ENCODE results near the gene MPC1. TPM values are rescaled to one million over a fixed set of nuclear protein-coding genes. Genes with fewer than 3 reads are reported as not detected.
"Not testable (repeated sequence)": the region's sequence is repeated elsewhere in the genome, so short reads cannot be mapped to it uniquely, and the experiment has no call there.

Gene MPC1
- total RNA-seq, 1 donor from 2014 or later: 29.1 TPM

- no peaks in the 10 kb centered on the region for H3K36me3 Mint-ChIP-seq (ENCODE audit: unreplicated experiment)
- TF ChIP-seq CTCF (IDR thresholded peaks at IDR 0.05): no peak
- no peaks in the 10 kb centered on the region for H3K9me3 Mint-ChIP-seq (ENCODE audit: unreplicated experiment)
- DNase-seq (ENCODE audit: extremely low spot score, unreplicated experiment): no peak
- H3K27me3 Mint-ChIP-seq (ENCODE audit: unreplicated experiment): peaks cover 8% of the 10 kb centered on the region
- H3K4me1 Mint-ChIP-seq (ENCODE audit: unreplicated experiment): peaks cover 15% of the 10 kb centered on the region
- no peak overlapping the region for H3K4me3 Mint-ChIP-seq (ENCODE audit: unreplicated experiment)
- no peak overlapping the region for H3K27ac Mint-ChIP-seq (ENCODE audit: unreplicated experiment)
Measured at GRCh38 chr6:166386111-166386510, 3.4 kb upstream of the MPC1 start.

GRCh38 chr6:166383802-166384363 is 1.1 kb upstream of the MPC1 start:
- Mint-ChIP-seq H3K27ac (ENCODE audit: unreplicated experiment) (peak overlapping the region; percentile 89), H3K4me1 (ENCODE audit: unreplicated experiment) (peaks cover 16% of the 10 kb centered on the region), H3K4me3 (ENCODE audit: unreplicated experiment) (peak overlapping the region; percentile 81)
- H3K27me3 Mint-ChIP-seq (ENCODE audit: unreplicated experiment); DNase-seq (ENCODE audit: extremely low spot score, unreplicated experiment); H3K36me3 Mint-ChIP-seq (ENCODE audit: unreplicated experiment); H3K9me3 Mint-ChIP-seq (ENCODE audit: unreplicated experiment): not testable (repeated sequence)
- TF ChIP-seq CTCF (IDR thresholded peaks at IDR 0.05): peak; percentile 37

GRCh38 chr6:166382500-166382932 is 224 bp downstream of the MPC1 start:
- H3K4me3 Mint-ChIP-seq (ENCODE audit: unreplicated experiment): peak overlapping the region; percentile 89
- H3K36me3 Mint-ChIP-seq (ENCODE audit: unreplicated experiment): no peaks in the 10 kb centered on the region
- H3K27me3 Mint-ChIP-seq (ENCODE audit: unreplicated experiment): no peaks in the 10 kb centered on the region
- peaks cover 16% of the 10 kb centered on the region for H3K4me1 Mint-ChIP-seq (ENCODE audit: unreplicated experiment)
- no peak for DNase-seq (ENCODE audit: extremely low spot score, unreplicated experiment)
- H3K27ac Mint-ChIP-seq (ENCODE audit: unreplicated experiment): peak overlapping the region; percentile 60
- TF ChIP-seq CTCF (IDR thresholded peaks at IDR 0.05): no peak
- no peaks in the 10 kb centered on the region for H3K9me3 Mint-ChIP-seq (ENCODE audit: unreplicated experiment)

- DNase-seq (ENCODE audit: extremely low spot score, unreplicated experiment): no peak
- TF ChIP-seq CTCF (IDR thresholded peaks at IDR 0.05): peak; percentile 82
- peak overlapping the region; percentile 60 for H3K27ac Mint-ChIP-seq (ENCODE audit: unreplicated experiment)
- H3K4me3 Mint-ChIP-seq (ENCODE audit: unreplicated experiment): peak overlapping the region; percentile 89
- H3K27me3 Mint-ChIP-seq (ENCODE audit: unreplicated experiment): no peaks in the 10 kb centered on the region
- no peaks in the 10 kb centered on the region for H3K36me3 Mint-ChIP-seq (ENCODE audit: unreplicated experiment)
- peaks cover 16% of the 10 kb centered on the region for H3K4me1 Mint-ChIP-seq (ENCODE audit: unreplicated experiment)
- H3K9me3 Mint-ChIP-seq (ENCODE audit: unreplicated experiment): no peaks in the 10 kb centered on the region
Measured at GRCh38 chr6:166381733-166382499, 824 bp downstream of the MPC1 start.

- peaks cover 16% of the 10 kb centered on the region for H3K4me1 Mint-ChIP-seq (ENCODE audit: unreplicated experiment)
- H3K36me3 Mint-ChIP-seq (ENCODE audit: unreplicated experiment): no peaks in the 10 kb centered on the region
- TF ChIP-seq CTCF (IDR thresholded peaks at IDR 0.05): no peak
- no peak for DNase-seq (ENCODE audit: extremely low spot score, unreplicated experiment)
- no peaks in the 10 kb centered on the region for H3K9me3 Mint-ChIP-seq (ENCODE audit: unreplicated experiment)
- H3K27me3 Mint-ChIP-seq (ENCODE audit: unreplicated experiment): no peaks in the 10 kb centered on the region
- peak overlapping the region; percentile 89 for H3K4me3 Mint-ChIP-seq (ENCODE audit: unreplicated experiment)
- H3K27ac Mint-ChIP-seq (ENCODE audit: unreplicated experiment): peak overlapping the region; percentile 60
Measured at GRCh38 chr6:166381381-166381732, 1.4 kb downstream of the MPC1 start.
